ENCODE data around the gene SLC9A9. TPM values are rescaled to one million over a fixed set of nuclear protein-coding genes. Genes with fewer than 3 reads are reported as not detected.
A peak's percentile ranks its signal among the peaks of the same experiment; 100 is the strongest.
"Not testable (repeated sequence)": the region's sequence is repeated elsewhere in the genome, so short reads cannot be mapped to it uniquely, and the experiment has no call there.

Gene SLC9A9
- total RNA-seq, 1 experiment from 2014 or later: 0.45 TPM

DNA sequence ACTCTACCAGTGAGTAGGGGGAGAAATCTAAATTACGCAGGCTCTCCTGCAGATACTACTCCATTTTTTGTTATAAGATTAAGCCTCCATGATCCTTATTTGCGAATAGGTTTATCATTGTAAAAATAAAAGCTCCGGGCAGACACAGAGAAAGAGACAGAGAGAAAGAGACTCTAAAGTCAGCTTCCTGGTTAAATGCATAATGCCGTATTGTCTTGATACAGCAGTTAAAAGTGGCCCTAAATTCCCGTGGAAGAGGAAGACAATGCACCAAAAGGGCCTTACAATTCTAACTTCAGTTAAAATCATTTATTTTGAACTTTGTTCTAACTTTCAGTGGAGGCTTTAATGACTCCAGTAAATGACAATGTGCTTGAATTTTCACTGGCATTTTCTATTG is 98.3 kb downstream of the SLC9A9 start:
- no peak for DNase-seq (ENCODE audit: low read depth, low spot score)
- in situ Hi-C loops (cut with HindIII; ENCODE audit: low pct_unique_long_range_greater_than_20kb, low sequenced_read_pairs): no loop called here

DNA sequence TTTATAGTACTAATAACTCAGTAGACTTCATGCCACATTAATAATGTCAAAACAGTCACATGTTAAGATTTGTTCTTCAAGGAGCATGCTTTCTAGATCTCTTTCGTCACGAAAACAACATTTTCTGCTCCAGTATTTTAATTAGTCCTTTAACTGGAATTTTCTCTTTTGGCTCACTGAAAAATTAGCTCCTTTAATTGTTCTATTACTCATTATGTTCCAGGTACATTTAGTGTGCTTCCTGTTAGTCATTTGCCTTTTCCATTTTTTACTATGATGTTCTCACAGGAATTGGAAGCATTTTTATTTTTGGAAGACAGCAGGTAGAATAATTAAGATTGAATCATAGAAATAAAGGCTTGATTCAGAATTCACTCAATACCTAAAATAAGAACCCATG is 111.2 kb downstream of the SLC9A9 start:
- in situ Hi-C loops (cut with HindIII; ENCODE audit: low pct_unique_long_range_greater_than_20kb, low sequenced_read_pairs): no loop called here
- DNase-seq (ENCODE audit: low read depth, low spot score): no peak

DNA sequence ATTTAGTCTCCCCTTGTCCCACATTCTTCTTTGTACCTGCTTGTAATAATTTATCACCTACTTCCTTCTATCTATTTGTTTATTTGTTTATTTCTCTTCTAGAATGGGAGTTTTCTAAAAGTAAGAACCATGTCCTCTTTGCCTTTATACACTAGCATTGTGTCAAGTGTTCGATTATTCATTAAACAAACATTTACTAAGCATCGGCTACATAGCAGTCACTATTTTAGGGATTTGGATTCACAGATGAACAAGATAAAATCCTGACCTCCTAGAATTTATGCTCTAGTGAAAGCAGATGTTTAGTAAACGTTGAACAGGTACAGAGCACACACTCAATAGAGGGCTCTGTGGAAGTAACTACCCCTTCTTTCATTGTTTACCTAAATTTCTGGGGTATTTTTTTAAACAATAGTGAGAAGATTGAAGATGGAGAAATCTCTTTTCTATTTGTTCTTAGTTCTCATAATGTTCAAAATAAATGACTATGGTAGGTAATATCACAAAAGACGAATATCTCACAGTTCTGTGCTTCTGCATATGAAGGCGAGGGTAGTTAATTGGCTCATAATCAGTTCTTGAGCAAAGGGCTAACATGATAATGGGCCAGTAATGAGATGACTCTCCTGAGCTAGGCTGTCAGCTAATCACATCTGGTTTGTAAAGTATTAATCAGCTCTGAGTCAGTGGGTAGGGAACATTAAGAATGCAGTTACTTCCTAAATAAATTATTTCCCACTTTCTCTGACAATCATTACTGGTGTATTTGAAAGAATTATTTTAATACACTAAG is 111.9 kb downstream of the SLC9A9 start:
- DNase-seq (ENCODE audit: low read depth, low spot score): no peak
- in situ Hi-C loops (cut with HindIII; ENCODE audit: low pct_unique_long_range_greater_than_20kb, low sequenced_read_pairs): no loop called here

DNA sequence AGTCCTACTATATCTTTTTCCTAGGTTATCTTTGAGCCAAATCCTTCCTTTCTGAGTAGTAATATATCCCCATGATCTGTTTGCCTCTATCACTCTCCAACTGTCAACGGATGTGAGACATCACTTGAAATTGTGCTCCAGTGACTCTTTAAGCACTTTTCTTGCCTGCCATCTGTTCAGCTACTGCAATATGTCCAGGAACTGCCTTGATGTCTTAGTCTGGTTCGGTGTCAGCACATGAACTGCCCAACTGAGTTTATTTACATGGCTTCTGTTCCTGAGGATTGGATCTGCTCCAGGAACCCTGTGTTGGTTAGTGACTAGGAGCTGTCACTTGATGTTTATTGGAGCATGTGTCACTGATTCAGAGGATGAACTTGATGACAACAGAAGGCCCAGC is 116.5 kb downstream of the SLC9A9 start:
- no peak for DNase-seq (ENCODE audit: low read depth, low spot score)
- in situ Hi-C loops (cut with HindIII; ENCODE audit: low pct_unique_long_range_greater_than_20kb, low sequenced_read_pairs): no loop called here

DNA sequence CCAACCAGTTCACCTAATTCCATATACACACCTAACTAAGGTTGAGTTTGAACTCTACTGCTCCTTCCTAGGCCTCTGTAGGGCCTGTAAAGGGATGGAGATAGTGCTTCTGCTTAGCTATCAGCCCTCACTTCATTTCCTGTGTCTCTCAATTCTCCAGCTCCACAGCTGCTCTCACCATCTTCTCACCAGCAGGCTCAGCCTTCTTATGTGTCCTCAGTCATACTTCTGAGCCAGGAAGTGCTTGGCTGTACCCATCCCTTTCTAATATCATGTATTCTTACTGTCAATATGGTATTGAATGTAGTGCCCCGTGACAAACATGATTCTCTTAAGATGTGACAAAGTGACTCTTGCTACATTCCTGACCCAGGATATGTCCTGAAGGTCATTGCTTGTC is 116.9 kb downstream of the SLC9A9 start:
- in situ Hi-C loops (cut with HindIII; ENCODE audit: low pct_unique_long_range_greater_than_20kb, low sequenced_read_pairs): no loop called here
- no peak for DNase-seq (ENCODE audit: low read depth, low spot score)

DNA sequence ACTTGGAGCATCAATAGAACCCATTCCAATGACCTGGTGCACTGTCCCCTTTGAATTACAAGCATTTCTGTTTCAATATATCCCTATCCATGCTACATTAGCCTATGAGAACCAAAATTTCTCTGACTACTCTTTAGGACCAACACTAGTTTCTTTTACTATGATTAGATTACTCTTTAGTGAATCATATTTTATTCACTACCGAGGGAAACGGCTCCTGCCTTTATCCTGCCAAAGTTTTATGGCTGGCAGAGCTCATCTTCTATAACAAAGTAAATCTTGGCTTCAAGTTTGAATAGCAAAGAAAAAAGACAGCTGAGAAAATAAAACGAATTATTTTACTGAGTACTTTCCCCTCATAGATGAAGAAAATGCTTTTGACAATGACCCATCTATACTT is 120.9 kb downstream of the SLC9A9 start:
- in situ Hi-C loops (cut with HindIII; ENCODE audit: low pct_unique_long_range_greater_than_20kb, low sequenced_read_pairs): no loop called here
- DNase-seq (ENCODE audit: low read depth, low spot score): no peak

DNA sequence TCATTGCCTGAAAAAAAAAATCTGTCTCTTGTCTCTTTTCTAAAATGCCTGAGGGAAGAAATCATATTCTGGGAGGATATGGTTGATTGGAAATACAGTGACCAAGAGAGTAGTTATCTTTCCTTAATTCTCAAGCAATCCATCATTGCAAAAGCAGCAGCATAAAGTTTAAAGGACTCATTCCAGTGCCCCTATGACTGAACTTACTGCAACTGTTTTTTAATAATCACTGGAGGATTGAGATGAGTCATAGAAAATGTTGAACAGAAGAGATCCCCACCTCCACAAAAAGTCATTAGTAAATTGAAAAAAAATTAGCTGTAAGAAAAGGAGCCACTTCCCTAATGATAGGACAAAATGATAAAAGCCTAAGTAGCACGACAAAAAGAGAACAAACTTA is 121.5 kb downstream of the SLC9A9 start:
- no peak for DNase-seq (ENCODE audit: low read depth, low spot score)
- in situ Hi-C loops (cut with HindIII; ENCODE audit: low pct_unique_long_range_greater_than_20kb, low sequenced_read_pairs): no loop called here

DNA sequence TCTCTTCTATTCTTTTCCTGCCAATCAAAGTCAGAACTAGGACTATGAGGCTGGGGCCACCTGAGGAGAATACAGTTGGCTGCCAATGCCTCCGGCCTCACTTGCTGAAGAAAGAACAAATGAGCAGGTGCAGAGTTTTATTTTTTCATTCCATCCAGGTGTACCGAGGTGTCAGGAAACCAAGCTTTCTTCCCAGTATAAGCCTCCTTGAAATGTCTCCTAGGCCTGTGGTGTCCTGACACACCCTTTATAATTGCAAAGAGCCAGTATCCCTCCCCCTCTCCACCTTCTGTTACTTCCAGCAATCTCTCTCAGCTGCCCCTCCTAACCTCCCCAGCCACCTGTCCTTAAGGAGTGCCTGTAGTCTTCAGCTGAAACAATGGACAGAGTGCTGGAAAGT is 127.9 kb downstream of the SLC9A9 start:
- no peak for DNase-seq (ENCODE audit: low read depth, low spot score)
- in situ Hi-C loops (cut with HindIII; ENCODE audit: low pct_unique_long_range_greater_than_20kb, low sequenced_read_pairs): no loop called here

DNA sequence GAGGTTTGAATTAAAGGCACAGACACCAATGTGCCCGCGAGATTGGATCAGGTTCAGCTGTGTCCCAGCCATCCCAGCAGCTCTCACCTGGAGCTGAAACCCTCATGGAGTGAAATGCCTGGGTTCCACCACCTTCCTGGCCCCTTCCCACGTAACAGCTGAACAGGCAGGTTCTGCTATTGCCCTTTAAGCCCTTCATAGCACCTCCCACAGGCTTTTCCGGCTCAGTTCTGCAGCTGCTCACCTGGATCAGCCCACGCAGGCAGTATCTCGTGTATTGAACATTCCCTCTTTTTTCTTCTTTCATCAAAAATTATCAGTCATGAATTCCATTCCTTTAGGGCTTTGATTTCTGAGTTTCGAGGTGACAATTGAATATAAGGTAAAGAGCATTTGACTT is 129.8 kb downstream of the SLC9A9 start:
- in situ Hi-C loops (cut with HindIII; ENCODE audit: low pct_unique_long_range_greater_than_20kb, low sequenced_read_pairs): no loop called here
- no peak for DNase-seq (ENCODE audit: low read depth, low spot score)

DNA sequence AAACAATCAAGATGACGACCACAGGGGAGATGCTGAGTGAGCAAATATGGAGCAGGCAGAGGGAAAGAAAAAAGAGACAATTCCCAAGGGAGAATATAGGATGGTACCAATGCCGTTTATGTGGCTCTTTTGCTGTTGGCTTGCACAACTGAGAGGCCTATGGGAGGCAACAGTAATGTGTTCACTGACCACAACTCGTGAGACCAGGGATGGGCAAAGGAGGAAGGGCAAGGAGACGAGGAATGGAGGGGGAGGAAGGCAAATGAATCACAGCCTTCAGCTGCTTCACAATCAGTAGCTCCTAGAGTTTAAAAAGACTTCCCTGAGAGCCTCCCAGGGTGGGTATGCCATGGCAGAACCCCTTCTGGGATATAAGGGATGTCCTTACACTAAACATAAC is 131.5 kb downstream of the SLC9A9 start:
- in situ Hi-C loops (cut with HindIII; ENCODE audit: low pct_unique_long_range_greater_than_20kb, low sequenced_read_pairs): no loop called here
- no peak for DNase-seq (ENCODE audit: low read depth, low spot score)

DNA sequence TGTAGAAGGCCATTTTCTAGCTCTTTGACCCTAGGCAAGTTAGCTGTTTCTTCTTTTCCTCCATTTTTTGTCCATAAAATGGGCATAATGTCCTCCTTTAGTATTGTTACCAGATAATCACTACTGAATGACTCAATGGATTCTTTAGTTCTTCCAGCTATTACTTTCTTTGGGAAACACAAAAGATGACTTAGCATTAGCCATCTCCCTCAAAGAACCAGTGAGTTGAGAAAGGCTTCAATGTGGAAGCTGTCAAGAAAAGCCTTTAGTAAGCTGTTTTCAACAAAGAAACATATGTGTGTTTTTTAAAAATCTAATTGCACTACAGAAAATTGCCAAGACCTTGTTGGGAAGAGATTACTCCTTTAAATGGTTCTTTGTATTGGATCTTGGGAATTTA is 135.7 kb downstream of the SLC9A9 start:
- no peak for DNase-seq (ENCODE audit: low read depth, low spot score)
- in situ Hi-C loops (cut with HindIII; ENCODE audit: low pct_unique_long_range_greater_than_20kb, low sequenced_read_pairs): no loop called here

DNA sequence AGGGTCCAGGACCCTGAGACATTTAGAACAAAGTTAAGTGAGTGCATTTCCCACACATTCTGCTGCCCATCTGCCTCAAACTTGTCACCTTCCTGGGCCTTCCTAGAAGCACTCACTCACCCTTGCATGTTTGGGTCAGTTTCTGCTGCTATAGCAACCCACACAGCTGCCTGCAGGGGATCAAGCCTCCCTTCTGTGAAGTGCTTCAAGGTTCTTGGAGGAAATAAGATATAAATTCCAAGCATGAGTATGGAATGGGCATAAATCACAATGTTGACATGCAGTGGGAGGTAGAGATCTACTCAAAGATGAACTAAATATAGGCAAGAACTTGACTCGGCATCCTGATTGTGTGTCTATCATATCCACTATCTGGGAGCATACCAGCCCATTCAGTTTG is 140.4 kb downstream of the SLC9A9 start:
- in situ Hi-C loops (cut with HindIII; ENCODE audit: low pct_unique_long_range_greater_than_20kb, low sequenced_read_pairs): no loop called here
- no peak for DNase-seq (ENCODE audit: low read depth, low spot score)

DNA sequence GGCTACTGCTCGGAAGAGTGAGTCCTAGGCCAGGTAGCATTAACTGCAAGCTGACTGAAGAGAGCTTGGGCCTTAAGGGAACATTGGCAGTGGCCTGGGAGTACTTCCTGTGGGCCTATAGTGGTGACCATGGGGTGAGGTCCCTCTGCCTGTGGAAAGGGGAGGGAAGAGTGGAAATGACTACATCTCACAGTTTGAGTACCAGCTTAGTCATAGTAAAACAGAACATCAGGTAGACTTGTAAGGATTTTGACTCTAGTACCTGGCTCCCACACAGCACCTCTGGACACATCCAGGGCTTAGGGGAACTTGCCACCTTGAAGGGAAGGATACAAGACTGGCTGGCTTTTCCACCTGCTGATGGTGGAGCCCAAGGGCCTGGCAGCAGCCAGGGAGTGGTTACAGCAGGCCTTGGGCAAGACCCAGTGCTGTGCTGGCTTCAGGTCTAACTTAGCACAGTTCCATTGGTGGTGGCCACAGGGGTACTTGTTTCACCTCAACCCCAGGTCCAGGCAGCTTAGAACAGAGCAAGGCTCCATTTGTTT is 147.8 kb downstream of the SLC9A9 start:
- no peak for DNase-seq (ENCODE audit: low read depth, low spot score)
- in situ Hi-C loops (cut with HindIII; ENCODE audit: low pct_unique_long_range_greater_than_20kb, low sequenced_read_pairs): no loop called here

DNA sequence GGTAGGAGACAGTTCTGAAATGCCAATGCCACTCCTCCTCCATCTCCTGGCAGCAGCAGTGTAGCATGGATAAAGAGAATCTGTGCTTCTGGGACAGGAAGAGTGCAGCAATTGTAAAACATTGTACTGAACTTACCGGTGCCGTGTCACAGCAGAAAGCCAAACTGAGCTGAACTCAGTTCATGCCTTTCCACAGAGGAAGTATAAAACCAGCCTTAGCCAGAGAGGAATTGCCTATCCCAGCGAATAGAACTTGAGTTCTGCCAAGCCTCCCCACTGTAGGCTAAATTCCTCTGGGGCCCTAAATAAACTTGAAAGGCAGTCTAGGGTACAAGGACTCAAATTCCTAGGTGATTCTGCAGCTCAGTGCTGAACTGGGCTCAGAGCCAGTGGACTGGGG is 148.8 kb downstream of the SLC9A9 start:
- no peak for DNase-seq (ENCODE audit: low read depth, low spot score)
- in situ Hi-C loops (cut with HindIII; ENCODE audit: low pct_unique_long_range_greater_than_20kb, low sequenced_read_pairs): no loop called here

DNA sequence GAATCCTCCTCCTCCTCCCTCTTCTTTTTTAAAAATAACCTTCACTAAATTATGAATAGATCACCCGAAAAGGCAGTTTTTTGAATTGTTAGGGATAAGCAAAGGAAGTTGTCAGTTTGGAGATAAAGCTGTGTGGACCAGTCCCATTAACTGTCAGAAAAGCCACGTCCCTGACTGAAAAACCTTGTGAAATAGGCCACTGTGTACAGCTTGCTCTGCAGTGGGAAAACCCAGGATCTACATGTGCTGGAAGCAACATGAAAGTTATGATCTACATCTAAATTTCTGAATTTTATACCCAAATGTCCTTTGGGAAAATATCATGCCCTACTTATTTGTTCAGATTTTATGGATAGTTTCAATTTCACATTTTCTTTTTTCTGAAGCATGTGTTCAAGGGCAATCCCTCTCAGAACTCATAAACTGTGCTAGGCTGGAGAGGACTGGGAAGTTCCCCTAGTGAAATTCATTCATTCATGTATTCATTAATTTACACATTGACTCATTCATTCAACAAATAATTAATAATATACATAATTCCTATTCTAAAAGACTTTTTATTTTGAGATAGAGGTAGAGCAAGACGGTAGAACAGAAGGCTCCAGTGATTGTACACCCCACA is 149.5 kb downstream of the SLC9A9 start:
- in situ Hi-C loops (cut with HindIII; ENCODE audit: low pct_unique_long_range_greater_than_20kb, low sequenced_read_pairs): no loop called here
- DNase-seq (ENCODE audit: low read depth, low spot score): no peak

DNA sequence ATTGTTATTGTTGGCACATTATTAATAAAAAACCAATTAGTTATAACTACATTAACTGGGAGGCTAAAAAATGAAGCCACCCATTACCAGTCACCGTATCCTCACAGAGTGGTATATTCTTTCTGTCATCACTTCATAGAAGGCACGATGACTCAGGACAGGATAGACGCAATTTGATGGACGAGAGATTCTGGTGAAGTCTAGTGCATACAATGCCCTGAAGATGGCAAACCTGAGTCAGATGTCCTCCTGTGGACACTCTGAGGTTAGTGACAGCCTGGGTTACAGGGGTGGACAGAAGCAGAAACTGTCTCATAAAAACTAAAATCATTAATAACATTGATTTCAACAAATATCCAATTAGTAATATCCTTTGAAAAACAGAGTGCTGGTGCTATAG is 150.3 kb downstream of the SLC9A9 start:
- in situ Hi-C loops (cut with HindIII; ENCODE audit: low pct_unique_long_range_greater_than_20kb, low sequenced_read_pairs): no loop called here
- peak; percentile 5 for DNase-seq (ENCODE audit: low read depth, low spot score)

DNA sequence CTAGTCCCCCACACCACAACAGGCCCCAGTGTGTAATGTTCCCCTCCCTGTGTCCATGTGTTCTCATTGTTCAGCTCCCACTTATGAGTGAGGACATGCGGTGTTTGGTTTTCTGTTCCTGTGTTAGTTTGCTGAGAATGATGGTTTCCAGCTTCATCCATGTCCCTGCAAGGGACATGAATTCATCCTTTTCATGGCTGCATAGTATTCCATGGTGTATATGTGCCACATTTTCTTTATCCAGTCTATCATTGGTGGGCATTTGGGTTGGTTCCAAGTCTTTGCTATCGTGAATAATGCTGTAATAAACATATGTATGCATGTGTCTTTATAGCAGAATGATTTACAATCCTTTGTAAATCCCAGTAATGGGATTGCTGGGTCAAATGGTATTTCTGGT is 152.9 kb downstream of the SLC9A9 start:
- DNase-seq (ENCODE audit: low read depth, low spot score); in situ Hi-C loops (cut with HindIII; ENCODE audit: low pct_unique_long_range_greater_than_20kb, low sequenced_read_pairs): not testable (repeated sequence)

DNA sequence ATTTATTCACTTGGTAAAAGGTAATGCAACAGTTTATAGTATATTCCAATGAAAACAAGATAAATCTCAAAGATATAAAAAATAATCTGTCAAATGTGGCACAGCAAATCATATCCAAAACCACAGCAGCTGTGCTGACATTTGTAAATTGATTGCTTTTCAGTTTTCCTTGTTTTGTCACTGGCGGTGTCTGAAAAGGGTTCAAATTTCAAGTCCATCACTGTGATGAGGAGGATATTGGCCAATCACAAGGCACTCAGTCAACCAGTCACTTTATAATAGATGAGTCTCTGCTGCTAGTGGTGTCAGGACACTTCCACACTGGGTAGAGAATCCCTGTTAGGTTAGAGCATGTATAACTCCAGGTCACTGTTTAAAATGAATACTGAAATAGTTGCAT is 154.8 kb downstream of the SLC9A9 start:
- in situ Hi-C loops (cut with HindIII; ENCODE audit: low pct_unique_long_range_greater_than_20kb, low sequenced_read_pairs): no loop called here

DNA sequence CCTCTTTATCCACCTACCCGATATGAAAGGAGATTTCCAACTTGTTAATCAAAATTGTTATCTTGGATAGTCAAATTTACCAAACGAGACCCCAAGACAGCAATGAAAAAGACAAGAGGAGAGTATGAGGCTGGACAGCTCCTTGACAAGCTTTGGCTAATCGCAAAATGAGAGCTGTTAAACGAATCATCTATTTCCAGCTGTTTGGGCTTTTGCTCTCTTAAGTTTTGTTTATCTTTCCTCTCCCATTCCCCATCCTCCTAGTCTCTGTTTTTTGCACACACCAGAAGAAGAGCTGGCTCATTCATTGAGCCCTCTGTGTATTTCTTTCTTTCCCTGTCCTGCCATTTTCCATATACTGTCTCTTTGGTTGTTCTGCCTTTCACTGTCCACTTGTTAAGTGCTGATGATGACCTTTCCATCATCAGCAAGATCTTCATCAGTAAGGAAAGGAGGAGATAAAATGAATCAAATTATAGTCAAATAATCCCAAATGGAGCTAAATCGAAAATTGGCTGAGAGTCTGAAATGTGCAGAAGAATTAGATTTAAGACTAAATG is 161.6 kb downstream of the SLC9A9 start:
- no peak for DNase-seq (ENCODE audit: low read depth, low spot score)
- in situ Hi-C loops (cut with HindIII; ENCODE audit: low pct_unique_long_range_greater_than_20kb, low sequenced_read_pairs): no loop called here

More for the DNA sequence above, 154.8 kb downstream of the SLC9A9 start:
- no peak for DNase-seq (ENCODE audit: low read depth, low spot score)
